Suprapubic skin (tissue), 4 donors: Measurements from ENCODE around the gene TRIO. TPM values are rescaled to one million over a fixed set of nuclear protein-coding genes. Genes with fewer than 3 reads are reported as not detected.

Experiments
- DNase-seq, 2 donors: peaks; one replicate each; pipeline ENCODE4 v3.0.0-alpha.2; 2019; ENCODE audit warnings: low spot score in 2 of 2
- H3K27ac ChIP-seq: fragments of 200-600 bp; sonication (generic); one replicate; pipeline ENCODE4 v1.5.1; 2019
- H3K27me3 ChIP-seq: fragments of 200-600 bp; sonication (generic); one replicate; pipeline ENCODE4 v1.5.1; 2019
- H3K36me3 ChIP-seq: fragments of 200-600 bp; sonication (generic); one replicate; pipeline ENCODE4 v1.5.1; 2019
- H3K4me1 ChIP-seq: fragments of 200-600 bp; sonication (generic); one replicate; pipeline ENCODE4 v1.5.1; 2019
- H3K4me3 ChIP-seq: fragments of 200-600 bp; sonication (generic); one replicate; pipeline ENCODE4 v1.5.1; 2019; ENCODE audit warnings: mild to moderate bottlenecking
- H3K9me3 ChIP-seq: fragments of 200-600 bp; sonication (generic); one replicate; pipeline ENCODE4 v1.5.1; 2019
- CTCF ChIP-seq, 2 donors: fragments of 200-600 bp in 1 of 2; fragments of 450-650 bp in 1 of 2; sonication (generic) in 1 of 2; IDR thresholded peaks; one replicate each; pipeline ENCODE4 v1.5.1; 2016 to 2019; ENCODE audit warnings: antibody characterized with exemption in 2 of 2, mild to moderate bottlenecking in 1 of 2, moderate library complexity in 1 of 2
- EP300 ChIP-seq: sonication (generic); formaldehyde crosslinking; IDR thresholded peaks from one replicate; pipeline ENCODE4 v1.6.1; 2017; ENCODE audit warnings: antibody characterized with exemption
- POLR2A ChIP-seq, 2 donors: fragments of 450-650 bp; IDR thresholded peaks; one replicate each; pipeline ENCODE4 v1.6.1; 2017; ENCODE audit warnings: antibody characterized with exemption in 2 of 2, mild to moderate bottlenecking in 2 of 2, moderate library complexity in 2 of 2
- POLR2AphosphoS5 ChIP-seq, 3 donors: sonication (generic); formaldehyde crosslinking; IDR thresholded peaks; one replicate each; pipeline ENCODE4 v1.6.1; 2017; ENCODE audit warnings: antibody characterized with exemption in 3 of 3
- WGBS: methylation state at CpG from one replicate; pipeline ENCODE4 v1.1.5; 2018; 5-methylcytosine and 5-hydroxymethylcytosine counted together
- total RNA-seq, 4 donors: library from RNA; depleted of rRNA; stranded (reverse); fragments of >200 nt; gene quantifications; one replicate each; pipeline ENCODE4 v1.1.0, GENCODE V29; 2016

Gene TRIO
- total RNA-seq, 4 donors from 2014 or later = 62.7 to 159 (median 70.4) TPM

- no peak for TF ChIP-seq CTCF (IDR thresholded peaks at IDR 0.05)
- Histone ChIP-seq H3K4me3 (no peak overlapping the region), H3K36me3 (peaks cover 32% of the 10 kb centered on the region), H3K27me3 (no peaks in the 10 kb centered on the region), H3K27ac (no peak overlapping the region), H3K9me3 (no peaks in the 10 kb centered on the region), H3K4me1 (no peaks in the 10 kb centered on the region)
- no peak for DNase-seq
- WGBS = 91% methylated on average over 6 of the region's 6 CpGs
Observed at GRCh38 chr5:14332038-14332631, 189.0 kb downstream of the TRIO start.

GRCh38 chr5:14332746-14333145 lies 189.6 kb downstream of the TRIO start:
- no peak overlapping the region for H3K27ac ChIP-seq
- H3K4me3 ChIP-seq = no peak overlapping the region
- peaks cover 38% of the 10 kb centered on the region for H3K36me3 ChIP-seq
- no peak for DNase-seq
- no peaks in the 10 kb centered on the region for H3K27me3 ChIP-seq
- no peaks in the 10 kb centered on the region for H3K9me3 ChIP-seq
- H3K4me1 ChIP-seq = no peaks in the 10 kb centered on the region
- WGBS = 80% methylated on average over 10 of the region's 10 CpGs
- TF ChIP-seq POLR2AphosphoS5 (IDR thresholded peaks at IDR 0.05) (no peak), EP300 (no peak), CTCF (IDR thresholded peaks at IDR 0.05) (no peak)

- H3K4me3 ChIP-seq = no peak overlapping the region
- no peak overlapping the region for H3K27ac ChIP-seq
- DNase-seq = no peak
- no peaks in the 10 kb centered on the region for H3K9me3 ChIP-seq
- WGBS = 91% methylated on average over 7 of the region's 7 CpGs
- peaks cover 58% of the 10 kb centered on the region for H3K36me3 ChIP-seq
- H3K27me3 ChIP-seq = no peaks in the 10 kb centered on the region
- TF ChIP-seq CTCF (IDR thresholded peaks at IDR 0.05) (no peak), EP300 (no peak), POLR2AphosphoS5 (IDR thresholded peaks at IDR 0.05) (no peak), POLR2A (IDR thresholded peaks at IDR 0.05) (no peak)
- H3K4me1 ChIP-seq = peaks cover 7% of the 10 kb centered on the region
Observed at GRCh38 chr5:14337593-14337992, 194.5 kb downstream of the TRIO start.

GRCh38 chr5:14339468-14339867 lies 196.3 kb downstream of the TRIO start:
- WGBS = 97% methylated on average over 11 of the region's 11 CpGs
- no peak for TF ChIP-seq EP300
- H3K36me3 ChIP-seq = peaks cover 47% of the 10 kb centered on the region

GRCh38 chr5:14341571-14342230 lies 198.6 kb downstream of the TRIO start:
- no peaks in the 10 kb centered on the region for H3K27me3 ChIP-seq
- peaks cover 7% of the 10 kb centered on the region for H3K4me1 ChIP-seq
- WGBS = 73% methylated on average over 4 of the region's 4 CpGs
- no peak for DNase-seq
- H3K9me3 ChIP-seq = no peaks in the 10 kb centered on the region
- H3K36me3 ChIP-seq = peaks cover 44% of the 10 kb centered on the region
- H3K4me3 ChIP-seq = no peak overlapping the region
- TF ChIP-seq POLR2A (IDR thresholded peaks at IDR 0.05) (no peak), POLR2AphosphoS5 (IDR thresholded peaks at IDR 0.05) (no peak), CTCF (IDR thresholded peaks at IDR 0.05) (no peak), EP300 (no peak)
- no peak overlapping the region for H3K27ac ChIP-seq

More at GRCh38 chr5:14339468-14339867, 196.3 kb downstream of the TRIO start:
- Histone ChIP-seq H3K27ac (no peak overlapping the region), H3K9me3 (no peaks in the 10 kb centered on the region), H3K4me1 (peaks cover 7% of the 10 kb centered on the region), H3K27me3 (no peaks in the 10 kb centered on the region), H3K4me3 (no peak overlapping the region)
- DNase-seq = no peak
